Anterior cingulate cortex (tissue), 58 donors: ENCODE results near the gene PRKAG2.
A peak's percentile ranks its signal among the peaks of the same experiment; 100 is the strongest.

Source experiments
- DNase-seq, 58 donors: peaks; one replicate each; lab custom pipeline; 2025; lab: John Stamatoyannopoulos, UW

The PRKAG2 gene

GRCh38 chr7:151868396-151869108 is 8.4 kb downstream of the PRKAG2 start:
- DNase-seq, result no peak

GRCh38 chr7:151867912-151868311 is 9.0 kb downstream of the PRKAG2 start:
- no peak for DNase-seq

- DNase-seq, result no peak
Observed at GRCh38 chr7:151866761-151867655, 9.9 kb downstream of the PRKAG2 start.

GRCh38 chr7:151866028-151866427 is 10.9 kb downstream of the PRKAG2 start:
- no peak for DNase-seq

GRCh38 chr7:151865070-151865670 is 11.7 kb downstream of the PRKAG2 start:
- peak in 2 of 58 donors; percentile 20 to 28 for DNase-seq

- DNase-seq, result no peak
Observed at GRCh38 chr7:151864561-151864960, 12.4 kb downstream of the PRKAG2 start.

GRCh38 chr7:151864081-151864480 is 12.8 kb downstream of the PRKAG2 start:
- DNase-seq, result no peak

- DNase-seq, result no peak
Observed at GRCh38 chr7:151863386-151864079, 13.4 kb downstream of the PRKAG2 start.

- DNase-seq, result no peak
Observed at GRCh38 chr7:151862606-151863381, 14.1 kb downstream of the PRKAG2 start.

- DNase-seq, result no peak
Observed at GRCh38 chr7:151861881-151862280, 15.0 kb downstream of the PRKAG2 start.

- DNase-seq, result no peak
Observed at GRCh38 chr7:151860771-151861170, 16.1 kb downstream of the PRKAG2 start.

- no peak for DNase-seq
Observed at GRCh38 chr7:151859948-151860685, 16.8 kb downstream of the PRKAG2 start.

- peak in 14 of 58 donors; percentile 8 to 52 (median 29) for DNase-seq
Observed at GRCh38 chr7:151859111-151859947, 17.6 kb downstream of the PRKAG2 start.

GRCh38 chr7:151858456-151858855 is 18.5 kb downstream of the PRKAG2 start:
- DNase-seq, result no peak

- no peak for DNase-seq
Observed at GRCh38 chr7:151857866-151858450, 19.0 kb downstream of the PRKAG2 start.

GRCh38 chr7:151857412-151857811 is 19.5 kb downstream of the PRKAG2 start:
- peak in 23 of 58 donors; percentile 13 to 72 (median 40) for DNase-seq

- DNase-seq, result no peak
Observed at GRCh38 chr7:151856516-151856915, 20.4 kb downstream of the PRKAG2 start.

- DNase-seq, result no peak
Observed at GRCh38 chr7:151856098-151856497, 20.8 kb downstream of the PRKAG2 start.
